B cell (primary cell): Measurements from ENCODE around the gene FAM114A2.

Experiments
- CTCF ChIP-seq: fragments of 200-600 bp; IDR thresholded peaks from one replicate; pipeline ENCODE4 v1.8.0; 2022; ENCODE audit warnings: antibody characterized with exemption, mild to moderate bottlenecking
- EZH2 ChIP-seq: IDR thresholded peaks from 2 replicates; pipeline ENCODE4 v1.6.1; 2012; ENCODE audit warnings: borderline replicate concordance, low read depth, mild to moderate bottlenecking, moderate library complexity, low read length; ENCODE audit not compliant: insufficient read depth, poor library complexity, severe bottlenecking

GRCh38 chr5:153983885-153984284, 54.8 kb downstream of the FAM114A2 start:
- TF ChIP-seq CTCF: no peak
- no peak for TF ChIP-seq EZH2
